IPS-20b (cell line): ENCODE results near the gene ZNF175.

Experiments used
- H3K27ac ChIP-seq: one replicate; pipeline ENCODE4 v1.5.1; 2013; ENCODE audit warnings: low read length
- H3K27me3 ChIP-seq: 2 replicates; pipeline ENCODE4 v1.6.1; 2013; ENCODE audit warnings: mild to moderate bottlenecking, low read length, inconsistent platforms; ENCODE audit not compliant: insufficient read depth
- H3K36me3 ChIP-seq: 2 replicates; pipeline ENCODE4 v1.6.1; 2013; ENCODE audit warnings: low read depth, mild to moderate bottlenecking, inconsistent platforms, low read length, moderate library complexity; ENCODE audit not compliant: insufficient read depth
- H3K4me1 ChIP-seq: 2 replicates; pipeline ENCODE4 v1.6.1; 2013; ENCODE audit warnings: mild to moderate bottlenecking, control low read depth, inconsistent platforms, low read length, moderate library complexity; ENCODE audit not compliant: insufficient read depth
- H3K4me3 ChIP-seq: 2 replicates; pipeline ENCODE4 v1.5.1; 2013; ENCODE audit warnings: mild to moderate bottlenecking, low read length, inconsistent platforms
- H3K9ac ChIP-seq: 2 replicates; pipeline ENCODE4 v1.6.1; 2013; ENCODE audit warnings: low read depth, mild to moderate bottlenecking, inconsistent platforms, low read length, moderate library complexity
- H3K9me3 ChIP-seq: 2 replicates; pipeline ENCODE4 v1.6.1; 2013; ENCODE audit warnings: mild to moderate bottlenecking, low read depth, low read length, inconsistent platforms; ENCODE audit not compliant: insufficient read depth

Gene ZNF175

DNA sequence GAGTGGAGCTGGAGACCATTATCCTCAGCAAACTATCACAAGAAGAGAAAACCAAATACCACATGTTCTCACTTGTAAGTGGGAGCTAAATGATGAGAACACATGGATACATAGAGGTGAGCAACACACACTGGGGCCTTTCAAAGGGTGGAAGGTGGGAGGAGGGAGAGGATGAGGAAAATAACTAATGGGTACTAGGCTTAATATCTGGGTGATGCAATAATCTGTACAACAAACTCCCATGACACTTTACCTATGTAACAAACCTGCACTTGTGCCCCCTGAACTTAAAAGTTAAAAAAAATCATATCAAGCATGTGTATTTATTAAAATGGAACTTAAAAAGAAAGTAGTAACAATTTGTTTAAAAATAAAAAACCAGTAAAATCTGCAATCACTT, 70.6 kb downstream of the ZNF175 start:
- H3K27me3 ChIP-seq, result no peaks in the 10 kb centered on the region
- H3K9me3 ChIP-seq, result peaks cover 66% of the 10 kb centered on the region
- H3K9ac ChIP-seq, result no peak overlapping the region
- no peak overlapping the region for H3K27ac ChIP-seq
- no peak overlapping the region for H3K4me3 ChIP-seq
- no peaks in the 10 kb centered on the region for H3K36me3 ChIP-seq
- H3K4me1 ChIP-seq, result no peaks in the 10 kb centered on the region
